DMS 273 (cell line): Measurements from ENCODE around the gene GSDME.

Experiments used
- DNase-seq: peaks from one replicate; lab custom pipeline; 2025; ENCODE audit not compliant: unreplicated experiment; lab: John Stamatoyannopoulos, UW

The GSDME gene

DNA sequence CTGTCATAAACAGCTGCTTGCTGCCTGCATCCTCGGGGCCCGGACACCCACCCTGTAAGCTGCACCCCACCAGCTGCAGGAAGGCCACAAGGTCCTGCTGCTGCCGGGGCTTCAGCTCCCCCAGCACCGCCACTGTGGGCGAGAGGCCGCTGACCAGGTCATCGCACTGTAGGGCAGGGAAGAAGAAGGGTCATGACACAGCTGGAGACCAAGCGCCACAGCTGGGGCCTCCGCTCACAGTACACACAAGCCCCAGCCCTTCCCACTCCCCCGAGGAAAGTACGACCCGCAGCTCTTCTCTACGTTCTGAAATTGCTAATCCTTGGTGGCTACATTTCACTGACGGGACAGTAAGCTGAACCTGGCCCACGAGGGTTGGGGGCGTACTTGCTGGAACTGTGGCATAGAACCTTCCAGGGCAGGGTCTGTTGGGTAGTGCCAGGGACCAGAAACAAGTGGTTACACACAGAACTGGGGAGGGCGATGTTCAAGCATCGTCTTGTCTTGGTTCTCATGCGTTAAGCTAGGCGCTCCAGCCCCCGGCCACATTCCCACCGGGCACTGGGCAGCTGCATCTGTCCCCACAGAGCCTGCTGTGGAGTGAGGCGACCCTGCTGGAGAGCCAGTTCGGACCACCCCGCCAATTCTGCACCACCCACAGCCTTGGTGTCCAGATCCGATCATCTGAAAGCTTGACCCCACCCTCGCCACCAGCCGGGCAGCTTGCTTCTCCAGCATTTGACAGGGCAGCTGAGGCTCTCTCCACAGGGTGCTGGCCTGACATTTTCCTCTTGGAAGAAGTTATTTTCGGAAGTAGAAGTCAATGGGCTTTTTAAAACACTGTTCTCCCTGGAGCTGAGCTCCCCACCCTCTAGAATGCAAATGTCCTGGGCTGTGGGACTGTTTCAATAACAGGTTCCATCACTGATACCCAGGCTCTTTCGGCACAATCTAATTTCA is 50.8 kb downstream of the GSDME start:
- no peak for DNase-seq

DNA sequence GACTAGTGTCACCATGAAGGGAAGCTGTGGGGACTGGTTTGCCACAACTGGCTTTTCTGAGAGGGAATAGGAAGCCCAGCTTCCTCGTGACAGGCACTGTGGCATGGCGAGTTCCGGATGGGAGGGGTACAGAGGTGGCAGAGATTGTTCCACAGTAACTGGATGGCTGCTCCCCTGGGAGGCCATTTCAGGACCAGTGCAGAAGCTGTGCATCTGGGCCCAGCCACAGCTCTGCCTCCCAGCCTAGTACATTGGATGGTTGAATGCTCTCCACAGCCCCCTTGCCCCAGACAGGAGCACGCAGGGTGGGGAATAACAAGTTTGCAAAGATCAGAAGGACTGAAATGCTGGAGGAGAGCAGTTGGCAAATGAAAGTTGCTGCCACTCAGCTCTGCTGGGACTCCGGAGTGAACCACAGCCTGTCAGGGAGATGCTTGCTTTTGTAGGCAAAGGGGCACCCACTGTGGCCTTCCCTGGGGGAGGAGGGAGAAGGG is 51.8 kb downstream of the GSDME start:
- DNase-seq, result no peak

DNA sequence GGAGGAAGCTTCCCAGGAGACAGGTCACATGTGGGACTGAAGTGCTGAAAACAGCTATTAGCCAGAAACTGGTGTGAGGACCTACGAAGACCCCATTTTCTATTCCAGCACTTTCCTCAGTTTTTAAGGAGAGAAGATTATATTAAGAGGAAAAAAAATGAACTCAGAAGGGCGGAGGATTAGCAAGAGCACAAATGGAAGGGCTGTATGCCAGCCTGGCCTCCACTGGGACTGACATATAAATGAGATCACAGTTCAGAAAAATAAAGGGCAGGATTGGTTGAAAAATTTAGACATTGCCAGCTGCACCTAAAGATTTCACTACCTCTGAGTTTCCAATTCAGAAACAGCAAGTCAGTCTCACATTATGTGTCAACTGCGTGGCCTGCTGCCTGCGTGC is 53.0 kb downstream of the GSDME start:
- DNase-seq, result no peak

DNA sequence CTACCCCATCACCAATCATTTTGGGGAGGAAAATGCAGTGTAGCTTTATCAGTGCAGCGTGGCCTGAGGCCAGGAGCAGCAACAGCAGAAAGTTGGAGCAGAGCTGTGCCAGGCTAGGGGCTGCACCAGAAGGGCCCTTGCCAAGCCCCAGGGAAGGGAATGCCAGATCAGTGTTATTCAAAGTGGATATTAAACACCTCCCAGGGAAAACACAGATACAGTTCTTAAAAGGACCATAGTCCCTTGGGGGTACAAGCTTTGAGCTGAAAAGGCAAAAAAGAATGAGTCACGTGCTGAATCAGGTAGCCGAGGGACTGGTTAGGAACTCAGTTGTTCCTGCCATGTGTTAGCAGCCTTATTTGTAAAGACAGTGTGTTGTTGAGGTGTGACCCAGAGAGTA is 54.0 kb downstream of the GSDME start:
- DNase-seq, result no peak

- peak; percentile 35 for DNase-seq
Measured at GRCh38 chr7:24702755-24703154, 54.5 kb downstream of the GSDME start.

DNA sequence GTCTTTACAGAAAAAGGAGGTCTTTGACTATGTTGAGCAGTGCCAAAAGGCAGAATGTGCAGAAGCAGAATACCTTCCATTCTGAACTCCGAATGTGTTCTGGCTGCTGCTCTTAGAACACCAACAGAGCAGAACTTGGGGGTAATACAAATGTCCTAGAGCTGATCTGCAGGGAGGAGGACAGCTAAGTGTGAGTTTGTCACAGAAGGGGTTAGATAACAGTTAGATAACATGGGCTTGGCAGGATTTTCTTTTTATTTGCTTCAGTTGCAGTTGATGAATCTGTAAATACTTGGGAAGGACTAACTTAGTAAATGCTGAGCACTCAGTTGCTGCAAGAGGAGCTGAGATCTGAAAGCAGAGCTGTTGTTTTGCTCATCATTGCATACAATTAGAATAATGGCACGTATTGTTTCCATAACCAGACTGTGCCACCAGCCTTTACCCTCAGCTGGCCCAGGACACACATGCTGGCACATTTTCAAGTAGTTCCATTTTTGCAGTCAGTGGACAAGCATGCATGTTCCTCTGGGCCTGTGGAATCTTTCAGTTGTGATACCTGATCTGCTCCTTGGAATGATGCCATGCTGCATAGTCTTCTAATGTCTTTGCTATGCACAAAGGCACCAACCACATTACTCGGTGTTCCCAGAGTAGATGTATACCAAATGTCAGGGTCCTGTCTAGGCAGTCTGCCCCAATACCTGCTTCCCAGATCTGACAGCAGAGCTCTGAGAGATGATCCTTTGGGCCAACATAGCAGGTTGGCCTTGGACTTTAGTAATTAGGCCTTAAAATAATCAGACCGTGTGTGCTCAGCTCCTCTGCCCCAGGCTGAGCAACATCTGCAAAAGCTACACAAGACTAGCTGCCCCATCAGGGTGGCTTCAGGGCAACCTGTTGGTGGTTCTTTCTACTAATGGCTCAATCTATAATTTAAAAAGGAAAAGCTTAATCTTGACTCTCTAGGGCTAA is 55.7 kb downstream of the GSDME start:
- peak; percentile 92 for DNase-seq

DNA sequence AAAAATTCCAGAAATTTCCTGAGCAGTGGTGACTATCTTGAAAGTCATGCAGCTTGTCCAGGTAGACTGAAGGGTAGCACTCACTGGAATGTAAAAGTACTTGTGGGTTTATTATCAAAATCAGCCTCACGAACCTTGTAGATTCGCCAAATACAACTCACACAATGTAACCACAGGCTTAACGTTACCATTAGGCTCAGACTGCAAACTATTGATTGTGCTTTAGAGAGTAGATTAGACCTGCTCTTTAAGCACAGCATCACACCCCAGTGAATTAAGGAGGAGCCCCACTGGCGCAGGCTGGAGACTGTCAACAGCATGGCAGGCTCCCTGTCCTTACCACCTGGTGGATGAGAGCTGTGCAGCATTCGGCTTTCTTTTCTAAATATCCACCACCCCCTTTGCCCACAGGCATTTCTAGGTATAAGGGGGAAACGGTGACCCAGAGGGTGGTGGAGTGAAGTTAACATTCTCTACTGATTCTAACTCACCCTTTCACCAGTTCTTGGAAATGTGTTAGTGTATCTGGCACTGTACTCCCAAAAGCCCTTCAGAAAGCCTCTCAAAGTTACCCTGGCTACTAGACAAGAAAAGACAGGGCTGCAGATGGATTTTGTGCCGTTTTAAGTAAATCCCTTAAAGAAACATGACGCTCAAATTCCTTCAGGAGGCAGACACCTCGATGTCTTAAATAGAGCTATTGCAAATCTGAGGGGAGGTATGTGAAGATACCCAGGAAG is 56.6 kb downstream of the GSDME start:
- DNase-seq, result peak; percentile 54

DNA sequence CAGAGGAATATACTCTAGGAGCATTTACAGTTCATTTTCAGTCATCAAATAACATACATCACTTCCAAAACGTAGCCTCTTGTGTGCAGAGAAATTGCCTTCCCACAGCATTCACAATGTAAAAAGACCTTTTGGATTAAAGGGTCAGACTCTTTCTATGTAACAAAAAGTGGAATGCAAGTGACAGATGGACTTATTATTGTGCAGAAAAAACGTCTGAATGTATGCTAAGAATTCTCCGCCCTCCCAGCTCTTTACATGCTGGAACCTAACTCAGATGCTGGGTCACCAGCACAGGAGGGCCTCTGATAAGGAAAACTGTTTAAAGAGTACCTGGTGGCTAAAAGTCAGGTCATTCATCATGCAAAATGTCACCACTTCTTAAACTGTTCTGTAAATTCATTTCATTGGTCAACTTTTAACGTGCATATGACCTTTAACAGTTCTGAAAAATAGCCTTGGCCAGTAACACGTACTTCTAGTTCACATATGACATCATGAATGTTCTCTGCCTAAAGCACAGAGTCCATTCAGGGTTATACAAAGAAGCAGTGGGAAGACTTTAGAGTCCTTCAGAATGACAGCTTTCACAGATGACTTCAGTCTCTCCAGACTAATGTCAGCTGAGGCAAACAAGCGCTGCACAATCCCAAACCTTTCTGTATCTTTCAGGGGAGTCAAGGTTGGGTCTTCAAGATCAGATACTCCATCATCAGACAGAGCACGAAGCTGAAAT is 58.6 kb downstream of the GSDME start:
- DNase-seq, result no peak

DNA sequence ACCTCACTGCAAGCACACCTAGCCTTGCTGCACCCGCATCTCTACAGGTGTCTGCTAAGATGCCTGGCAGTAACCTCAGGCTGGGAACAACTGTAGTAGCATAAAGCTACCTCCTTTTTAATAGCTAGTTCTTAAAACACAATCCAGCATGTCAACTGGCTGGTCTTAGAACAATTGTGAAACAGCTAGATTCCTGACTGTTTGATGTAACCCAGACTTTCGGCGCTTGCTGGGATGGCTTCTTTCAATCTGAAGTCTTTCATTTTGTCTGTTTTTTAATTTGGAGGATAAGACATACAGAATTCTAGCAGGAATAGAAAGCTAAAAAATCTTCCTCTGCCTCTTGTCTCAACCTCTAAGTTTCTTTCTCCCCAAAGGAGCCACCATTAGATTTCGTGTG is 59.8 kb downstream of the GSDME start:
- DNase-seq, result no peak

DNA sequence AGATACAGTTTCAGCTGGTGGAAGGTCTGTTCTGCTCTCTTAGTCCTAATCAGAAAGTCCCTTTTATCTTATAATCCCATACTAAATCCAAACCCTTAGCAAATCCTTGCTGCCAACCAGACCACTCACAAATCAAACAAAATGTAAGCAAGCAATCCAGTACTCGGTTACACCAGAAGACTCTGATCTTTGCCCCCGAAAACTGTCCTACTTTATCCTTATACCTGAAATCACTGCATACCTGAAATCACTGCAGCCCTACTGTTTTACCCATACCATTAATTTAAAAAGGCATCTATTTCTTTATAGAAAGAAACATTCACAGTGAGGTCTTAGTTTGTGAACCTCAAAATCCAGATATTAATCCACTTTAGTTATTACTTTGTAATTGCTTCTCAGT is 64.7 kb downstream of the GSDME start:
- DNase-seq, result no peak

- no peak for DNase-seq
Measured at GRCh38 chr7:24690251-24690650, 67.0 kb downstream of the GSDME start.

DNA sequence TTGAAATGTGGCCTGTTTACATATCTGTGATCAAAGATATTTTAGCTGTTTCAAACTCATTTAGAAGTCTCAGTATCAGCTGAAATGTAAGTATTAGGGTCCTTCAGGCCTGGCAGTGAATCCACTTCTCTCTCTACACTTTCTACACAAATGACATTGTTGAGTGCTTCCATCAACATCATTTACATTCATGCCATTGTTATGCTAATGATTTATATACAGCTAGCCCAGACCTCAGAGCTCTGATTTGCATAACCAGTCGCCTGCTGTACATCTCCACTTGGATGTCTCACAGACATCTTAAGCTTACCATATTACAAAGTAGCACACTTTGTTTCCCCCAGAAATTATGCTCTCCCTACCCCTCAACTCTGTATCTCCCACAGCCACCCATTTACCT is 71.6 kb downstream of the GSDME start:
- DNase-seq, result no peak

- DNase-seq, result no peak
Measured at GRCh38 chr7:24670782-24671181, 86.5 kb downstream of the GSDME start.

GRCh38 chr7:24669971-24670591 is 87.2 kb downstream of the GSDME start:
- no peak for DNase-seq

DNA sequence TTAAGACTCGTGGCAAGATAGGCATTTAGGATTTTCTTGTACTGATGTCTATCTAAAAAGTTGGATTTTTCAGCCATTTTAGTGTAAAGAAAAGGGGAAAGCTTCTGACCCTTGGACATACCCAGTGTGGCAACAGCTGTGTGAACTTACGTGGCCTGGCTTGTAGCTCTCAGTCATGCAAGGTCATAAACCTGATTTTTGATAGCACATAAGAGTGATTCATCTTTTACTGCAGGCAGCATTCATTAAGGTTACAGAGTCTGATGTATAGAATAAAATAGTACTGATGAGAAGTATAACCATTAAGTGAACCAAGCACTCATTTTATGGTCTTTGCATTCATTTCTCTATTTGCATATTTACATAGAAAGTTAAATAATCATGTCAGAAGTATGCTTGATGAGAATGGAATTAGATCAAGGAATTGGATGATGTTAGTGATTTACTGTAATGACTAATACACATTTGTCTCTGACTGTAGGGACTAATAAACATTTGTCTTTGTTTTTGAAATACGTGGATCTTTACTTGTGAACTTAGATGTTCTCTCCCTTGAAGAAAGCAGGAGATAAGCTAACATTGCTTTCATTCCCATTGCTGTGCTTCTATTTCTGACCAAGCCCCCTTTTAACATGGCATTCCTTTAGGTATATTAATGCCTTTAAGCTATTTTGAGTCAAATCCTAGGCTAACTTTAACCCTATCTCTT is 88.2 kb downstream of the GSDME start:
- no peak for DNase-seq

GRCh38 chr7:24665564-24666294 is 91.5 kb downstream of the GSDME start:
- DNase-seq, result peak; percentile 82

- DNase-seq, result no peak
Measured at GRCh38 chr7:24660546-24660945, 96.7 kb downstream of the GSDME start.

DNA sequence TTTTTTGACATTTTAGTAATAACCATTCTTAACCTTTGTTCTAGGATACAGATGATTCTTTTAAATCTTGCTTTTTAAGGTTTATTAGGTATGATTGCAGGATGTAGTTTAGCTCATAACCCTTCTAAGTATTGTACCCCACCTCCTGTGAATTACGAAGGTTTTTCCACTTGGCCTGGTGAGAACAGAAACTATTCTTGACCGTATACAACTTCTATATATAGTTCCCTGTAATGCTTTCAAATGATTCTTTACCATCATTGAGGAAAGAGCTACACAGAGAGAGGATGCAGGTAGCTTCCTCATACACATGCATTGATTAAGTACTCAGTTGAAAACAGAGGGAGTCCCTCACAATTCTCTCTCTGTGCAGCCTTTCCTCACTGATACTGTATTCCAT is 97.8 kb downstream of the GSDME start:
- no peak for DNase-seq
